Stimulated activated memory B cell treated with anti-CD40 and anti-IgM and Interleukin-4, amounts not matched to agents 10 μg/mL and 1 μg/mL and 100 μg/mL, for 72 hours (primary cell): ENCODE results near the gene UBE2U.
A peak's percentile ranks its signal among the peaks of the same experiment; 100 is the strongest.
"Not testable (repeated sequence)": the region's sequence is repeated elsewhere in the genome, so short reads cannot be mapped to it uniquely, and the experiment has no call there.

ENCODE experiments used
- ATAC-seq: fragments of 150-1000 bp; cut with Tn5 transposase; 2 replicates; pipeline ENCODE4 v1.10.0; 2021
- H3K27ac Mint-ChIP-seq: one replicate; pipeline ENCODE4 v1.8.0; 2022; ENCODE audit warnings: mild to moderate bottlenecking, mixed read lengths
- H3K27me3 Mint-ChIP-seq: one replicate; pipeline ENCODE4 v1.8.0; 2022; ENCODE audit warnings: mixed read lengths
- H3K36me3 Mint-ChIP-seq: one replicate; pipeline ENCODE4 v1.8.0; 2022; ENCODE audit warnings: mixed read lengths
- H3K4me1 Mint-ChIP-seq: one replicate; pipeline ENCODE4 v1.8.0; 2022; ENCODE audit warnings: mixed read lengths
- H3K4me3 Mint-ChIP-seq: one replicate; pipeline ENCODE4 v1.8.0; 2022; ENCODE audit warnings: mild to moderate bottlenecking, moderate library complexity, mixed read lengths
- H3K9me3 Mint-ChIP-seq: one replicate; pipeline ENCODE4 v1.8.0; 2022; ENCODE audit warnings: mixed read lengths

Gene UBE2U

DNA sequence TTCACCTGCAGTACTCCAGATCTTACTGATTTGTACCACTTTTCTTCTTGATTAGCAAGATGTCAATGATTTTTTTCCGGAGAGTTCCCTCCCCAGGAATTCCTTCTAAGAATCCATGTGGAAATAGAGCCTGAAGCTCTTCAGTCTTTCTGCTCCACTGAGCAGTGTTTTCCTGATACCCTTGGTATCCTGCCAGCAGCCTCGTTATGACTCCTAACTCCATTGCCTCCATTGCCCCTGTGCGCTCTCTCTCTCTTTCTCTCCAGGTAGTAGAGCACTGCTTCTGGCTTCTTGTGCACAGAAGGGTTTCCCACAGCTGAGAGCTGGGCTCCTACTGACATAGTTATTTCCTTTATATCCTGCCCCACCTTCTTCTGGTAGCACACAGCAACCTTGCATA is 12.2 kb downstream of the UBE2U start:
- Mint-ChIP-seq H3K9me3 (no peaks in the 10 kb centered on the region), H3K27me3 (peaks cover 24% of the 10 kb centered on the region), H3K4me3 (no peak overlapping the region), H3K36me3 (no peaks in the 10 kb centered on the region), H3K4me1 (no peaks in the 10 kb centered on the region), H3K27ac (no peak overlapping the region)
- no peak for ATAC-seq

- no peak overlapping the region for H3K27ac Mint-ChIP-seq
- peaks cover 8% of the 10 kb centered on the region for H3K4me1 Mint-ChIP-seq
- H3K36me3 Mint-ChIP-seq: no peaks in the 10 kb centered on the region
- H3K9me3 Mint-ChIP-seq: no peaks in the 10 kb centered on the region
- peaks cover 34% of the 10 kb centered on the region for H3K27me3 Mint-ChIP-seq
- H3K4me3 Mint-ChIP-seq: no peak overlapping the region
- no peak for ATAC-seq
Observed at GRCh38 chr1:64220241-64220640, 16.8 kb downstream of the UBE2U start.

DNA sequence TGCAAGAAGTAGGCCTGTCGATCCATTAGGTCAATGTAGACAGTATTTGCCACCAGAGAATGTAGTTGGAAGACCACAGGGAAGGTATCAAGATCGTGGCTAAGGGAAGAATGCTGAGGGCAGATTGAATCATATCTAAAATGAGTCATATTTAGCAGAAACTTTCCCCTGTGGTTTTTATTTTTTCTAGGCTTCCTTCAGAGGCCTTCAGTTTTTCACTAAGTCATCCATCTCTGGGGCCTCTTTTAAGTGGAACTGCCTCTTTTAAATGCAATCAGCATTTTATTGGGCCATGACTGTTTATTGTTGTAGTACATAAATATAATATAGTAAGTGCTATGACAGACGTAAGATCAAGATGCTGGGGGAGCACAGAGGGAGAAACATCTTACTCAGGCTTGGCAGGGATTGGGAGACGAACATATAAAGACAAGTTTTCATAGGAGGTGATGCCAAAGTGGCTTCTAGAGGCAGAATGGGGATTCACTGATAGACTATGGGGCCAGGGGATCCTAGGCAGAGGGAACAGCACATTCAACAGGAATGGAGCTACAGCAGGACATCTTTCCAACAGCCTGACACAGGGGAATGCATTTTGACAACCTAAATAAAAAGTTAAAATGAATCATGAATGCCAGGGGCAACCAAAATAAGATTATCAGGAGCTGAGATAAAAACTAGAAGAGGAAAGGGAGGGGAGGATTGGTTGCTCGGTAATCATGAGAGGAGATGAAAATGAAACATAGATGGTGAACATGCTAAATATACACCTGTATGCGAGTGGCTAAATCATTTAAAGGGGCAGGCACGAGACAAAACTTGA is 20.1 kb downstream of the UBE2U start:
- no peak overlapping the region for H3K4me3 Mint-ChIP-seq
- H3K4me1 Mint-ChIP-seq: peaks cover 8% of the 10 kb centered on the region
- H3K27ac Mint-ChIP-seq: no peak overlapping the region
- peaks cover 25% of the 10 kb centered on the region for H3K27me3 Mint-ChIP-seq
- H3K9me3 Mint-ChIP-seq: no peaks in the 10 kb centered on the region
- no peaks in the 10 kb centered on the region for H3K36me3 Mint-ChIP-seq
- ATAC-seq: peak; percentile 48

GRCh38 chr1:64224236-64224635 is 20.8 kb downstream of the UBE2U start:
- H3K4me3 Mint-ChIP-seq, H3K4me1 Mint-ChIP-seq, H3K9me3 Mint-ChIP-seq, ATAC-seq, H3K27ac Mint-ChIP-seq, H3K36me3 Mint-ChIP-seq: not testable (repeated sequence)
- H3K27me3 Mint-ChIP-seq: peaks cover 18% of the 10 kb centered on the region

DNA sequence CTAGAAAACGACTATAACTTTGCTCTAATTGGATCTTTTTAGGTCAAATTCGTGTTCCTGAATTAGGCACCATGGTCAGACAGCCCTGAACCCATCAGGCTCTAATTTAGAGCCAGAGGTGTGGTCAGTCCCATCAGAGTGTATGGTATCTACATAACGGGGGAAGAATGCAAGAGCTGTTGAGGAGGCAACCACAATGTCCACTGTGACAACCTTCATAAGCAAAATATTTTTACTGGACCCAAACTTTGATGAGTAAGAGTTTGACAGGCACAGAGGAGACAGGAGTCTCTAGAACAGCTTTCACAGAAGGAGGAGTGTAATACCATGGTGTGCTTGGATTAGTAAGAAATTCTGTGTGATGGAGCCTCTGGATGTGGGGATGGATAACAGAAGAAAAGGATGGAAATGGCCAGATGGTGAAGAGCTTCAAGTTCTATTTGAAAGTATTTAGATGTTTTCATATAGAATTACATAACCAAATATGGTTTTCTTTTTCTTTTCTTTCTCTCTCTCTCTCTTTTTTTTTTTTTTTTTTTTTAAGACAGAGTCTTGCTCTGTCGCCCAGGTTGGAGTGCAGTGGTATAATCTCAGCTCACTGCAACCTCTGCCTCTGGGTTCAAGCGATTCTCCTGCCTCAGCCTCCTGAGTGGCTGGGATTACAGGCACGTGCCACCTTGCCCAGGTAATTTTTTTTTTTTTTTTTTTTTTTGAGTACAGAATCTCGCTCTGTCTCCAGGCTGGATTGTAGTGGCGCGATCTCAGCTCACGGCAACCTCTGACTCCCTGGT is 24.9 kb downstream of the UBE2U start:
- H3K9me3 Mint-ChIP-seq: no peaks in the 10 kb centered on the region
- H3K27ac Mint-ChIP-seq: no peak overlapping the region
- H3K4me1 Mint-ChIP-seq: peaks cover 6% of the 10 kb centered on the region
- no peak overlapping the region for H3K4me3 Mint-ChIP-seq
- H3K36me3 Mint-ChIP-seq: no peaks in the 10 kb centered on the region
- ATAC-seq: no peak
- H3K27me3 Mint-ChIP-seq: peaks cover 13% of the 10 kb centered on the region

- Mint-ChIP-seq H3K4me1 (no peaks in the 10 kb centered on the region), H3K9me3 (no peaks in the 10 kb centered on the region), H3K27ac (no peak overlapping the region), H3K27me3 (peaks cover 23% of the 10 kb centered on the region), H3K4me3 (no peak overlapping the region), H3K36me3 (no peaks in the 10 kb centered on the region)
- no peak for ATAC-seq
Observed at GRCh38 chr1:64229307-64229706, 25.9 kb downstream of the UBE2U start.

GRCh38 chr1:64231153-64231552 is 27.7 kb downstream of the UBE2U start:
- no peak overlapping the region for H3K27ac Mint-ChIP-seq
- H3K36me3 Mint-ChIP-seq: no peaks in the 10 kb centered on the region
- ATAC-seq: no peak
- no peak overlapping the region for H3K4me3 Mint-ChIP-seq
- H3K9me3 Mint-ChIP-seq: no peaks in the 10 kb centered on the region
- no peaks in the 10 kb centered on the region for H3K4me1 Mint-ChIP-seq
- peaks cover 26% of the 10 kb centered on the region for H3K27me3 Mint-ChIP-seq

GRCh38 chr1:64231654-64232053 is 28.2 kb downstream of the UBE2U start:
- Mint-ChIP-seq H3K36me3 (no peaks in the 10 kb centered on the region), H3K4me3 (no peak overlapping the region), H3K27me3 (peaks cover 26% of the 10 kb centered on the region), H3K9me3 (no peaks in the 10 kb centered on the region), H3K4me1 (no peaks in the 10 kb centered on the region), H3K27ac (no peak overlapping the region)
- ATAC-seq: no peak

DNA sequence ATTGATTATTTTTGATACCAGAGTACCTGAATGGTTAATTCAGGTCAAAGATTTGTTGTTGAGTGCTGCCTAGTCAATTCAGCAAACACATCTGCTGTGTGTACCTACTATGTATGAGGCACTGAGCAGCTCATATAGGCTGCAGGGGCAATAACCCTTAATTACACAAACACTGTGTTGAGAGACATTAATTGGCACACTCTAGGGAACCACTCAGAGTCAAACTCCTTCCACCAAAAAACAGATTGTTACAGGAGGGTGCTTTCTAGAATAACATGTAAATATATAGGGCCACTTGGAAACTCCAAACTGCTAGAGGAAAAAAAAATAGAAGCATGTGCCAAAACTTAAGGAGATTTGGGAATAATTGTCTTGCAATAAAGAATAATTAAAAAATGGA is 31.3 kb downstream of the UBE2U start:
- H3K4me3 Mint-ChIP-seq: no peak overlapping the region
- peaks cover 2% of the 10 kb centered on the region for H3K9me3 Mint-ChIP-seq
- peaks cover 25% of the 10 kb centered on the region for H3K27me3 Mint-ChIP-seq
- ATAC-seq: no peak
- H3K4me1 Mint-ChIP-seq: no peaks in the 10 kb centered on the region
- no peaks in the 10 kb centered on the region for H3K36me3 Mint-ChIP-seq
- H3K27ac Mint-ChIP-seq: no peak overlapping the region

- no peak for ATAC-seq
- H3K27me3 Mint-ChIP-seq: peaks cover 20% of the 10 kb centered on the region
Observed at GRCh38 chr1:64235181-64235580, 31.8 kb downstream of the UBE2U start.

GRCh38 chr1:64235910-64236309 is 32.5 kb downstream of the UBE2U start:
- no peak overlapping the region for H3K27ac Mint-ChIP-seq
- no peaks in the 10 kb centered on the region for H3K36me3 Mint-ChIP-seq
- no peak overlapping the region for H3K4me3 Mint-ChIP-seq
- H3K27me3 Mint-ChIP-seq: peaks cover 13% of the 10 kb centered on the region
- no peak for ATAC-seq
- H3K4me1 Mint-ChIP-seq: no peaks in the 10 kb centered on the region
- H3K9me3 Mint-ChIP-seq: peaks cover 2% of the 10 kb centered on the region

More at GRCh38 chr1:64235181-64235580, 31.8 kb downstream of the UBE2U start:
- Mint-ChIP-seq H3K27ac (no peak overlapping the region), H3K4me1 (no peaks in the 10 kb centered on the region), H3K36me3 (no peaks in the 10 kb centered on the region), H3K9me3 (peaks cover 2% of the 10 kb centered on the region), H3K4me3 (no peak overlapping the region)

GRCh38 chr1:64236541-64236954 is 33.1 kb downstream of the UBE2U start:
- Mint-ChIP-seq H3K27me3 (peaks cover 13% of the 10 kb centered on the region), H3K27ac (no peak overlapping the region), H3K36me3 (no peaks in the 10 kb centered on the region)

DNA sequence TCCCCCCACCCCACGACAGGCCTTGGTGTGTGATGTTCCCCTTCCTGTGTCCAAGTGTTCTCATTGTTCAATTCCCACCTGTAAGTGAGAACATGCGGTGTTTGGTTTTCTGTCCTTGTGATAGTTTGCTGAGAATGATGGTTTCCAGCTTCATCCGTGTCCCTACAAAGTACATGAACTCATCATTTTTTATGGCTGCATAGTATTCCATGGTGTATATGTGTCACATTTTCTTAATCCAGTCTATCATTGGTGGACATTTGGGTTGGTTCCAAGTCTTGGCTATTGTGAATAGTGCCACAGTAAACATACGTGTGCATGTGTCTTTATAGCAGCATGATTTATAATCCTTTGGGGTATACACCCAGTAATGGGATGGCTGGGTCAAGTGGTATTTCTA is 36.1 kb downstream of the UBE2U start:
- not testable (repeated sequence) for H3K36me3 Mint-ChIP-seq, H3K9me3 Mint-ChIP-seq, H3K4me1 Mint-ChIP-seq, H3K27me3 Mint-ChIP-seq, H3K27ac Mint-ChIP-seq, H3K4me3 Mint-ChIP-seq, ATAC-seq

More at GRCh38 chr1:64236541-64236954, 33.1 kb downstream of the UBE2U start:
- Mint-ChIP-seq H3K4me1 (no peaks in the 10 kb centered on the region), H3K9me3 (peaks cover 2% of the 10 kb centered on the region), H3K4me3 (no peak overlapping the region)
- ATAC-seq: no peak

- Mint-ChIP-seq H3K4me3 (no peak overlapping the region), H3K4me1 (peaks cover 6% of the 10 kb centered on the region), H3K9me3 (peaks cover 2% of the 10 kb centered on the region), H3K27ac (no peak overlapping the region), H3K27me3 (no peaks in the 10 kb centered on the region), H3K36me3 (no peaks in the 10 kb centered on the region)
- ATAC-seq: no peak
Observed at GRCh38 chr1:64240206-64240605, 36.8 kb downstream of the UBE2U start.

GRCh38 chr1:64241069-64241468 is 37.6 kb downstream of the UBE2U start:
- Mint-ChIP-seq H3K27ac (no peak overlapping the region), H3K9me3 (peaks cover 2% of the 10 kb centered on the region), H3K27me3 (no peaks in the 10 kb centered on the region), H3K4me1 (peaks cover 12% of the 10 kb centered on the region), H3K36me3 (no peaks in the 10 kb centered on the region), H3K4me3 (no peak overlapping the region)
- no peak for ATAC-seq
